Activated CD8-positive, alpha-beta T cell treated with anti-CD3 and anti-CD28 coated beads, Interleukin-2, amount 10 ng/mL, durations not matched to agents 7 days and 5 days (primary cell): Measurements from ENCODE around the gene AMOT. TPM values are rescaled to one million over a fixed set of nuclear protein-coding genes. Genes with fewer than 3 reads are reported as not detected.
"Not testable (repeated sequence)": the region's sequence is repeated elsewhere in the genome, so short reads cannot be mapped to it uniquely, and the experiment has no call there.

ENCODE experiments used
- ATAC-seq: fragments of 150-1000 bp; cut with Tn5 transposase; one replicate; pipeline ENCODE4 v1.10.0; 2021; ENCODE audit warnings: moderate library complexity
- CTCF ChIA-PET: fragments of 350-600 bp; sonication (Branson Sonifier 250); formaldehyde crosslinking; loops from one replicate; lab custom pipeline; 2021; ENCODE audit warnings: antibody characterized with exemption; lab: Charles Lee
- POLR2A ChIA-PET: fragments of 350-600 bp; sonication (Branson Sonifier 250); formaldehyde crosslinking; loops from one replicate; lab custom pipeline; 2021; ENCODE audit warnings: antibody characterized with exemption; lab: Charles Lee
- DNase-seq: peaks from one replicate; pipeline ENCODE4 v3.0.0-alpha.2; 2020
- H3K27ac Mint-ChIP-seq: one replicate; pipeline ENCODE4 v1.8.0; 2021; ENCODE audit warnings: mild to moderate bottlenecking, mixed read lengths
- H3K27me3 Mint-ChIP-seq: one replicate; pipeline ENCODE4 v1.8.0; 2021; ENCODE audit warnings: low read depth, mixed read lengths
- H3K36me3 Mint-ChIP-seq: one replicate; pipeline ENCODE4 v1.8.0; 2021; ENCODE audit warnings: low read depth, mixed read lengths
- H3K4me1 Mint-ChIP-seq: one replicate; pipeline ENCODE4 v1.8.0; 2021; ENCODE audit warnings: low read depth, mixed read lengths
- H3K4me3 Mint-ChIP-seq: one replicate; pipeline ENCODE4 v1.8.0; 2021; ENCODE audit warnings: mild to moderate bottlenecking, mixed read lengths
- H3K9me3 Mint-ChIP-seq: one replicate; pipeline ENCODE4 v1.8.0; 2022; ENCODE audit warnings: mixed read lengths; ENCODE audit not compliant: insufficient read depth
- total RNA-seq, 2 experiments: library from RNA; stranded (reverse); gene quantifications; one replicate each; pipeline ENCODE4 v1.2.3, GENCODE V29; 2021

Gene AMOT
- total RNA-seq, 2 experiments from 2014 or later, result 0.31 to 0.40 TPM

DNA sequence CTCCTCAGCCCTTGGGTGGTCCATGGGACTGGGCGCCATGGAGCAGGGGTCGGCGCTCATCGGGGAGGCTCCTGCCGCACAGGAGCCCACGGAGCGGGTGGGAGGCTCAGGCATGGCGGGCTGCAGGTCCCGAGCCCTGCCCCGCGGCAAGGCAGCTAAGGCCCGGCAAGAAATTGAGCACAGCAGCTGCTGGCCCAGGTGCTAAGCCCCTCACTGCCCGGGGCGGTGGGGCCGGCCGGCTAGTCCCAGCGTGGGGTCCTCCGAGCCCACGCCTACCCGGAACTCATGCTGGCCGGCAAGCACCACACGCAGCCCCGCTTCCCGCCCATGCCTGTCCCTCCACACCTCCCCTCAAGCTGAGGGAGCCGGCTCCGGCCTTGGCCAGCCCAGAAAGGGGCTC lies 14.3 kb upstream of the AMOT start:
- POLR2A ChIA-PET, H3K27me3 Mint-ChIP-seq, DNase-seq, H3K4me3 Mint-ChIP-seq, ATAC-seq, H3K36me3 Mint-ChIP-seq, H3K27ac Mint-ChIP-seq, CTCF ChIA-PET, H3K9me3 Mint-ChIP-seq: not testable (repeated sequence)
- peaks cover 27% of the 10 kb centered on the region for H3K4me1 Mint-ChIP-seq

DNA sequence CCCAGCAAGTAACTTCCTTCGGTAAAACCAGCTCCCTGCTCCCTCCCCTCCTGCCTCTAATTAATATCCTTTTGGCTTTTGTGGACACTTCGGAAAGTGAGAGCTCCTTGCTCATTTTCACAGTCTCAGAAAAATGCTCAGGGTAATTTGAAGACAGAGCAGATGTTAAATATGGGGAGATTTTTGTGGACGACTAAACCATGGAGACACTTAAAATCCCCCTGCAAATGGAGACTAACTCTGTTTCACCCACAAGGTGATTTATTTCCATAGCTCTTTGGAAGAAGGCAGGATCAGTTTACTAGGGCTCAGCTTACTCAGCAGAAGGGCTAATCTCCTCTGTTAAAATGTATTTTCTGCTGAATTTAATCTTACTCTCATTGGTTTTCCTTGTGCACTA lies 12.2 kb upstream of the AMOT start:
- H3K27ac Mint-ChIP-seq, result no peak overlapping the region
- ChIA-PET CTCF (no interaction called here), POLR2A (no interaction called here)
- H3K4me1 Mint-ChIP-seq, result peaks cover 31% of the 10 kb centered on the region
- no peak for ATAC-seq
- no peak for DNase-seq
- H3K36me3 Mint-ChIP-seq, result no peaks in the 10 kb centered on the region
- peaks cover 9% of the 10 kb centered on the region for H3K27me3 Mint-ChIP-seq
- H3K4me3 Mint-ChIP-seq, result no peak overlapping the region
- no peaks in the 10 kb centered on the region for H3K9me3 Mint-ChIP-seq

DNA sequence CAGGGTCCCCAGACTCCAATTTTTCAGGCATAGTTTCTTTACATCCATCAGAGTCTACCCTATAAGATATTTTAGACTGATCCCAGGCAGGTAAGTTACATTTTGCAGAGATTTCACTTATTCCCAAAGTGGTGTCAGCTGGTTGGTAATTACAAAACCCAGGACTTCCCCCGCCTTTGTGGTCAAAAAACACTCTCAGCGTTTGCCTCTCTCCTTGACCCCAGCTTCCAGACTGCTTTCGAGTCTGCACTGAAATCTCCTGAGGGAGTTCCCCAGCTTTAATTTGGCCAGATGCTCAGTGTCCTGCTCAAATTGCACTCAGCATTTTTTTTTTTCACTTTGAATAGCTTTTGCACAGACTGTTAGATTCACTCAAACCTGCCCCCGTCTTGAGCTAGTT lies 11.2 kb upstream of the AMOT start:
- H3K4me3 Mint-ChIP-seq, result no peak overlapping the region
- H3K9me3 Mint-ChIP-seq, result no peaks in the 10 kb centered on the region
- H3K27me3 Mint-ChIP-seq, result peaks cover 6% of the 10 kb centered on the region
- ChIA-PET POLR2A (no interaction called here), CTCF (interaction anchor here (2.3 kb wide), 1 partner anchor 10 kb away, joined by 10 read pairs; no protein-coding TSS in a partner anchor)
- DNase-seq, result no peak
- no peak for ATAC-seq
- no peaks in the 10 kb centered on the region for H3K36me3 Mint-ChIP-seq
- H3K27ac Mint-ChIP-seq, result no peak overlapping the region
- H3K4me1 Mint-ChIP-seq, result peaks cover 23% of the 10 kb centered on the region

- ChIA-PET CTCF (interaction anchor here (2.3 kb wide), 1 partner anchor 9 kb away, joined by 10 read pairs; no protein-coding TSS in a partner anchor), POLR2A (interaction anchor here (1.5 kb wide), 1 partner anchor 10 kb away, joined by 4 read pairs; no protein-coding TSS in a partner anchor)
- H3K36me3 Mint-ChIP-seq, result no peaks in the 10 kb centered on the region
- ATAC-seq, result peak; percentile 42
- no peaks in the 10 kb centered on the region for H3K9me3 Mint-ChIP-seq
- peak; percentile 21 for DNase-seq
- H3K4me1 Mint-ChIP-seq, result peaks cover 22% of the 10 kb centered on the region
- H3K27ac Mint-ChIP-seq, result no peak overlapping the region
- H3K4me3 Mint-ChIP-seq, result no peak overlapping the region
- peaks cover 6% of the 10 kb centered on the region for H3K27me3 Mint-ChIP-seq
Observed at GRCh38 chrX:112851161-112851779, 10.6 kb upstream of the AMOT start.

GRCh38 chrX:112849016-112849415 lies 8.4 kb upstream of the AMOT start:
- ChIA-PET CTCF (no interaction called here), POLR2A (no interaction called here)
- ATAC-seq, result no peak
- H3K9me3 Mint-ChIP-seq, result no peaks in the 10 kb centered on the region
- no peak for DNase-seq
- no peak overlapping the region for H3K27ac Mint-ChIP-seq
- H3K36me3 Mint-ChIP-seq, result no peaks in the 10 kb centered on the region
- H3K4me1 Mint-ChIP-seq, result peaks cover 27% of the 10 kb centered on the region
- no peak overlapping the region for H3K4me3 Mint-ChIP-seq
- H3K27me3 Mint-ChIP-seq, result peaks cover 6% of the 10 kb centered on the region

DNA sequence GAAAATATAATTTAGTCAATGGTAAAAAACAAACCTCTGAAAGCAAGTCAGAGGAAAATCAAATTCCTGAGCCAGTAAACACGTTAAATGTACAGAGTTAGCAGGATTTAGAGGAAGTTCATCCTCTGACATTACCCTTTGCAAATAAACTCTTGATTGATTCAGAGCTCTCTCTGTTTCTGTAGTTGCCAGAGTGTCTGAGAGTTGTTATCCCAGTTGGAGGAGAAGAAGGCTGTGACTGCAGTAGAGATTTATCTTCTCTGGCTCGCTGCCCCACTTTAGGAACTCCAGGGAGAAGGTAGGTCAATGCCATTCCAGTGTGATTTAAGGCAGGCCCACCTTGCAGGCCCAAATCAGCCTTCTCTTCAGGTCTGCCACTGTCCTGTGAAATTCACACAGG lies 6.2 kb upstream of the AMOT start:
- no peak overlapping the region for H3K4me3 Mint-ChIP-seq
- H3K27me3 Mint-ChIP-seq, result no peaks in the 10 kb centered on the region
- H3K27ac Mint-ChIP-seq, result no peak overlapping the region
- no peaks in the 10 kb centered on the region for H3K9me3 Mint-ChIP-seq
- no peaks in the 10 kb centered on the region for H3K36me3 Mint-ChIP-seq
- H3K4me1 Mint-ChIP-seq, result peaks cover 20% of the 10 kb centered on the region
- POLR2A ChIA-PET, result no interaction called here
- CTCF ChIA-PET, result no interaction called here
- DNase-seq, result no peak
- no peak for ATAC-seq

DNA sequence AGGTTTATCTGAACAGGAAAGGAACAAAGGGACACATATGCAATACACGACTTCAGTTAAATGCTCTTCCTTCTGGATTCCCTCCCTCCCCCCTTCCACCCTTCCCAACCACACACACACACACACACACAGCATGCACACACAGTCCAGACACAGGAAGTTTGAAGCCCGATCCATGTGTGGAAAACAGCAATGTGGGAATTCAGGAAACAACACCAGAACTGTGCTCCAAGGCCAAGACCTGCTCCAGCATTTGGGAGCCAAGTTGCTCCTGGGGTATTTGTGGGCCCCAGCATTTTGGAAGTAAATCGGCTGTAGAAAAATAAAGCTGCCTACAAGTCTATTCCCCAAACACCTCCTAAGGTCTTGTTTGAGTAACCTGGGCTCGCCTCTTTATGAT lies 5.6 kb upstream of the AMOT start:
- POLR2A ChIA-PET, result no interaction called here
- Mint-ChIP-seq H3K36me3 (no peaks in the 10 kb centered on the region), H3K27ac (no peak overlapping the region), H3K27me3 (no peaks in the 10 kb centered on the region), H3K9me3 (no peaks in the 10 kb centered on the region), H3K4me3 (no peak overlapping the region), H3K4me1 (peaks cover 14% of the 10 kb centered on the region)
- CTCF ChIA-PET, result no interaction called here
- no peak for ATAC-seq
- DNase-seq, result no peak

- H3K4me3 Mint-ChIP-seq, result no peak overlapping the region
- no peak overlapping the region for H3K27ac Mint-ChIP-seq
- POLR2A ChIA-PET, result interaction anchor here (0.6 kb wide), 1 partner anchor 194 kb away, joined by 5 read pairs; no protein-coding TSS in a partner anchor
- DNase-seq (no peak), ATAC-seq (no peak)
- no peaks in the 10 kb centered on the region for H3K9me3 Mint-ChIP-seq
- CTCF ChIA-PET, result no interaction called here
- peaks cover 12% of the 10 kb centered on the region for H3K4me1 Mint-ChIP-seq
- H3K36me3 Mint-ChIP-seq, result no peaks in the 10 kb centered on the region
- H3K27me3 Mint-ChIP-seq, result peaks cover 8% of the 10 kb centered on the region
Observed at GRCh38 chrX:112844250-112844649, 3.6 kb upstream of the AMOT start.

GRCh38 chrX:112841820-112842157 lies 1.2 kb upstream of the AMOT start:
- H3K36me3 Mint-ChIP-seq, result no peaks in the 10 kb centered on the region
- peaks cover 8% of the 10 kb centered on the region for H3K4me1 Mint-ChIP-seq
- peaks cover 8% of the 10 kb centered on the region for H3K27me3 Mint-ChIP-seq
- H3K4me3 Mint-ChIP-seq, result peak overlapping the region; percentile 83
- DNase-seq (no peak), ATAC-seq (no peak)
- H3K27ac Mint-ChIP-seq, result no peak overlapping the region
- no peaks in the 10 kb centered on the region for H3K9me3 Mint-ChIP-seq
- ChIA-PET POLR2A (interaction anchor here (1.0 kb wide), 1 partner anchor 9 kb away, joined by 4 read pairs; no protein-coding TSS in a partner anchor), CTCF (interaction anchor here (2.0 to 2.1 kb wide), 2 partner anchors 9 to 18 kb away, joined by 6 to 10 read pairs; no protein-coding TSS in a partner anchor)

DNA sequence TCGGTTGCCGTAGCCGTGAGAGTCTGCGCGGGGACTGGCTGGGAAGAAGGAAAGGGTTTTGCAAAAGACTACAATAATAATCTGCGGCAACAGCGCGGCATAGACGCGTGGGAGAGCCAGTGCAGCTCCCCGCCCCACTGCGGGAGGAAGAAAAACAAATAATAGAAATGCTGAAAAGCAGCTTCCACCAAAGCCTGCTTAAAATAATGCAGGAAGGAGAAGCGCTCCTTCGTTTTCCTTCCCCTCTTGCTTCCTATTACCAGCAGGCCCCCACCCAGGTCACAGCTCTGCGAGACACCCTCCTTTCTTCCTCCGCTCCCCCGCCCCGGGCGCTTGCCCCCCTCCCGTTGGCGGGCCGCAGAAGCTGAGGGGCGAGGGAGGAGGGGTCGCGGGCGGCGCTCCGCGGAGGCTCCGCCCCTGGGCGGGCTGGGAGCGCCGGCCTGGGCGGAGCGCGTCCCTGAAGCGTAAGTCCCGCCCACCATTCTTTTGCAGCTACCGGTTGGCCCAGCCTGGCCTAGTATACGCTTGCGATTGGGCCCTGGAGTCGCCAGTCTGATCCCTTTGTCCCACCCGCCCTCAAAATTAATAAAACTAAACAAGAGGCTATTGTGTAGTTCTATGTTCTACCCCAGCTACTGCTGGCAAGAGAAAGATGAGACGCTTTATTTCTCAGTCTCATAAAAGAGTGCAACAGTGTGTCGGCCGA lies 636 bp upstream of the AMOT start:
- Mint-ChIP-seq H3K4me1 (peaks cover 8% of the 10 kb centered on the region), H3K36me3 (no peaks in the 10 kb centered on the region), H3K27ac (peak overlapping the region; percentile 25), H3K9me3 (no peaks in the 10 kb centered on the region), H3K27me3 (peaks cover 8% of the 10 kb centered on the region), H3K4me3 (peak overlapping the region; percentile 83)
- ATAC-seq (peak; percentile 98), DNase-seq (peak; percentile 77)
- POLR2A ChIA-PET, result interaction anchor here (1.0 kb wide), 1 partner anchor 9 kb away, joined by 4 read pairs; no protein-coding TSS in a partner anchor
- CTCF ChIA-PET, result interaction anchor here (0.7 to 2.1 kb wide), 3 partner anchors 10 to 162 kb away, joined by 3 to 10 read pairs (median 6); partner anchors contain the start of gene LHFPL1

DNA sequence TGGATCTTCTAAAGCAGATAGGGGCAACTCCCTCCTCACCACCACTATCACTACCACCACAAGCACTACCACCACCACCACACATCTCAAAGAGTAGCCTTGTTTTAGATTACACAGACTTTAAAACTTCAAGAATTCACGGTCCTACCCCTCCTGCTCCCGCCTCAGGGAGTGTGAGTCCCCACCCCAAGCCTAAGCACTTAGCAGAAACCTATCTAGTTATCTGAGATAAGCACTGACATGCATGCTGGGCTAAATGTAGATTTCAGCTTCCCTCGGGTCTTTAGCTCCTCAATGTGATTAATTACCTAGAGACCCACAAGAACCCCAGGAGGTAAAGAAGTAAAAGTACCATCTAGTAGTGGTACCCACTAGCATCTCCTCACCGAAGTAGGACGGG lies 775 bp downstream of the AMOT start:
- no peak for DNase-seq
- Mint-ChIP-seq H3K9me3 (no peaks in the 10 kb centered on the region), H3K27ac (no peak overlapping the region), H3K36me3 (no peaks in the 10 kb centered on the region), H3K4me3 (peak overlapping the region; percentile 83), H3K27me3 (peaks cover 8% of the 10 kb centered on the region), H3K4me1 (peaks cover 8% of the 10 kb centered on the region)
- POLR2A ChIA-PET, result no interaction called here
- CTCF ChIA-PET, result interaction anchor here (2.1 kb wide), 1 partner anchor 20 kb away, joined by 6 read pairs; no protein-coding TSS in a partner anchor
- ATAC-seq, result no peak

GRCh38 chrX:112837531-112837930 lies 3.1 kb downstream of the AMOT start:
- no peak overlapping the region for H3K27ac Mint-ChIP-seq
- POLR2A ChIA-PET, result no interaction called here

More at GRCh38 chrX:112837531-112837930, 3.1 kb downstream of the AMOT start:
- CTCF ChIA-PET, result interaction anchor here (0.8 kb wide), 1 partner anchor 149 kb away, joined by 3 read pairs; no protein-coding TSS in a partner anchor
- Mint-ChIP-seq H3K4me3 (no peak overlapping the region), H3K9me3 (no peaks in the 10 kb centered on the region), H3K4me1 (peaks cover 4% of the 10 kb centered on the region), H3K27me3 (peaks cover 8% of the 10 kb centered on the region), H3K36me3 (no peaks in the 10 kb centered on the region)
- ATAC-seq (no peak), DNase-seq (no peak)
